Breast epithelium (tissue), 3 donors: ENCODE results near the gene SH3D19.

Experiments used
- POLR2AphosphoS5 ChIP-seq, 3 donors: sonication (generic); formaldehyde crosslinking; IDR thresholded peaks; one replicate each; pipeline ENCODE4 v1.6.1; 2017; ENCODE audit warnings: antibody characterized with exemption in 3 of 3
- TF ChIP-seq, protein P1 (sequence below), 3 donors: fragments of 450-650 bp; IDR thresholded peaks; one replicate each; pipeline ENCODE4 v1.5.1; 2016 to 2017; ENCODE audit warnings: antibody characterized with exemption in 3 of 3, mild to moderate bottlenecking in 3 of 3, moderate library complexity in 3 of 3

DNA sequence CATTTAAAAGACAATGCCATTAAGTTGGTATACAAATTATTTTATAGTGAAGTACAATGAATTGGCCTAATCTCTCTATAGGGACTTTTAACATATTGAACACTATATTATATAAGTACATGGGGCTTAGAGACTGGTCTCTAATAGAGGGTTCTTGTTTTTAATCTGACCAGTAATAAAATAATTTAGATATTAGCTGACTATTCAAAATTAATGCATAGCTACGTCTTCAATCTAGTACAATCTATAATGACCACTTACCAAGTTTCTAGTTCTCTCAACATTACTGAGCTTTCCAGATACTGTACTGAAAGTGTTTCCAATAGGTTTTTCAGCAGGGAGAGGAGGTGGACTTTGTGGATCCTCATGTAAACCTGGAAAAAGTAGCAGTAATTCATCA is 166.4 kb downstream of the SH3D19 start:
- TF ChIP-seq, protein P1, sequence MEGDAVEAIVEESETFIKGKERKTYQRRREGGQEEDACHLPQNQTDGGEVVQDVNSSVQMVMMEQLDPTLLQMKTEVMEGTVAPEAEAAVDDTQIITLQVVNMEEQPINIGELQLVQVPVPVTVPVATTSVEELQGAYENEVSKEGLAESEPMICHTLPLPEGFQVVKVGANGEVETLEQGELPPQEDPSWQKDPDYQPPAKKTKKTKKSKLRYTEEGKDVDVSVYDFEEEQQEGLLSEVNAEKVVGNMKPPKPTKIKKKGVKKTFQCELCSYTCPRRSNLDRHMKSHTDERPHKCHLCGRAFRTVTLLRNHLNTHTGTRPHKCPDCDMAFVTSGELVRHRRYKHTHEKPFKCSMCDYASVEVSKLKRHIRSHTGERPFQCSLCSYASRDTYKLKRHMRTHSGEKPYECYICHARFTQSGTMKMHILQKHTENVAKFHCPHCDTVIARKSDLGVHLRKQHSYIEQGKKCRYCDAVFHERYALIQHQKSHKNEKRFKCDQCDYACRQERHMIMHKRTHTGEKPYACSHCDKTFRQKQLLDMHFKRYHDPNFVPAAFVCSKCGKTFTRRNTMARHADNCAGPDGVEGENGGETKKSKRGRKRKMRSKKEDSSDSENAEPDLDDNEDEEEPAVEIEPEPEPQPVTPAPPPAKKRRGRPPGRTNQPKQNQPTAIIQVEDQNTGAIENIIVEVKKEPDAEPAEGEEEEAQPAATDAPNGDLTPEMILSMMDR (IDR thresholded peaks at IDR 0.05): no peak
- no peak for TF ChIP-seq POLR2AphosphoS5 (IDR thresholded peaks at IDR 0.05)
